DMS153 treated with DMSO at 0.1 percent for 48 hours (cell line): ENCODE data around the gene CARM1.
"Not testable (repeated sequence)": the region's sequence is repeated elsewhere in the genome, so short reads cannot be mapped to it uniquely, and the experiment has no call there.

Experiments
- DNase-seq: peaks from one replicate; lab custom pipeline; 2025; ENCODE audit not compliant: unreplicated experiment; lab: John Stamatoyannopoulos, UW

Gene CARM1

GRCh38 chr19:10872546-10873107, 1.3 kb downstream of the CARM1 start:
- DNase-seq = no peak

GRCh38 chr19:10874024-10874423, 2.7 kb downstream of the CARM1 start:
- DNase-seq = no peak

- DNase-seq = no peak
Measured at GRCh38 chr19:10876459-10877240, 5.3 kb downstream of the CARM1 start.

- not testable (repeated sequence) for DNase-seq
Measured at GRCh38 chr19:10877608-10878007, 6.3 kb downstream of the CARM1 start.

- DNase-seq = no peak
Measured at GRCh38 chr19:10878253-10878652, 6.9 kb downstream of the CARM1 start.

- DNase-seq = no peak
Measured at GRCh38 chr19:10881403-10882107, 10.2 kb downstream of the CARM1 start.

GRCh38 chr19:10882108-10882457, 10.7 kb downstream of the CARM1 start:
- no peak for DNase-seq

GRCh38 chr19:10884274-10884673, 12.9 kb downstream of the CARM1 start:
- no peak for DNase-seq

GRCh38 chr19:10885201-10886169, 14.1 kb downstream of the CARM1 start:
- DNase-seq = no peak

- DNase-seq = no peak
Measured at GRCh38 chr19:10887616-10888367, 16.4 kb downstream of the CARM1 start.

- DNase-seq = no peak
Measured at GRCh38 chr19:10888421-10888866, 17.1 kb downstream of the CARM1 start.

- no peak for DNase-seq
Measured at GRCh38 chr19:10889880-10890279, 18.5 kb downstream of the CARM1 start.

- peak; percentile 17 for DNase-seq
Measured at GRCh38 chr19:10891405-10892086, 20.2 kb downstream of the CARM1 start.

GRCh38 chr19:10892256-10892655, 20.9 kb downstream of the CARM1 start:
- DNase-seq = no peak

- DNase-seq = no peak
Measured at GRCh38 chr19:10894911-10895213, 23.5 kb downstream of the CARM1 start.

- no peak for DNase-seq
Measured at GRCh38 chr19:10895363-10895762, 24.0 kb downstream of the CARM1 start.

GRCh38 chr19:10895920-10896319, 24.6 kb downstream of the CARM1 start:
- no peak for DNase-seq

GRCh38 chr19:10896851-10897526, 25.6 kb downstream of the CARM1 start:
- peak; percentile 75 for DNase-seq

- no peak for DNase-seq
Measured at GRCh38 chr19:10898633-10899032, 27.3 kb downstream of the CARM1 start.
